Neural cell (in vitro differentiated cells): Measurements from ENCODE around the gene TAS2R50. TPM values are rescaled to one million over a fixed set of nuclear protein-coding genes. Genes with fewer than 3 reads are reported as not detected.
"Not testable (repeated sequence)": the region's sequence is repeated elsewhere in the genome, so short reads cannot be mapped to it uniquely, and the experiment has no call there.

Source experiments
- H2AFZ ChIP-seq: fragments of 200-600, 300-800 bp; sonication (generic), shearing (Covaris generic); 2 replicates; pipeline ENCODE4 v1.6.0; 2014; ENCODE audit warnings: low read depth, mild to moderate bottlenecking, antibody characterized with exemption, low read length, moderate library complexity
- H3F3A ChIP-seq: fragments of 200-600 bp; shearing (Covaris generic); 2 replicates; pipeline ENCODE4 v1.6.1; 2016; ENCODE audit warnings: mild to moderate bottlenecking, moderate library complexity, mixed read lengths, antibody characterized with exemption, low read length; ENCODE audit not compliant: insufficient read depth, poor library complexity, severe bottlenecking
- H3K27ac ChIP-seq: fragments of 200-600, 300-800 bp; sonication (generic), shearing (Covaris generic); 2 replicates; pipeline ENCODE4 v1.5.1; 2014; ENCODE audit warnings: mild to moderate bottlenecking, low read length, moderate library complexity
- H3K27me3 ChIP-seq: fragments of 300-800, 200-600 bp; sonication (generic), shearing (Covaris generic); 2 replicates; pipeline ENCODE4 v1.6.0; 2014; ENCODE audit warnings: mild to moderate bottlenecking, low read depth, low read length, moderate library complexity; ENCODE audit not compliant: insufficient read depth
- H3K36me3 ChIP-seq: fragments of 300-800, 200-600 bp; sonication (generic), shearing (Covaris generic); 2 replicates; pipeline ENCODE4 v1.5.1; 2014; ENCODE audit warnings: mild to moderate bottlenecking, antibody characterized with exemption, low read length, moderate library complexity; ENCODE audit not compliant: insufficient read depth
- H3K4me2 ChIP-seq: fragments of 300-800, 200-600 bp; sonication (generic), shearing (Covaris generic); 2 replicates; pipeline ENCODE4 v1.6.0; 2014; ENCODE audit warnings: mild to moderate bottlenecking, low read length
- H3K4me3 ChIP-seq: fragments of 300-800, 200-600 bp; sonication (generic), shearing (Covaris generic); 2 replicates; pipeline ENCODE4 v1.5.1; 2014; ENCODE audit warnings: mild to moderate bottlenecking, low read length, moderate library complexity
- H3K79me2 ChIP-seq: fragments of 200-600 bp; shearing (Covaris generic); replicated peaks from 2 replicates; pipeline ENCODE4 v1.6.0; 2014; ENCODE audit warnings: mild to moderate bottlenecking, low read length, moderate library complexity; ENCODE audit not compliant: insufficient read depth
- H3K9ac ChIP-seq: fragments of 300-800, 200-600 bp; sonication (generic), shearing (Covaris generic); 2 replicates; pipeline ENCODE4 v1.6.1; 2016; ENCODE audit warnings: mild to moderate bottlenecking, low read length, mixed read lengths
- H3K9me2 ChIP-seq: fragments of 200-600 bp; shearing (Covaris generic); 2 replicates; pipeline ENCODE4 v1.6.1; 2016; ENCODE audit warnings: mild to moderate bottlenecking, low read length, mixed read lengths; ENCODE audit not compliant: insufficient read depth
- H3K9me3 ChIP-seq: fragments of 200-600, 300-800 bp; sonication (generic), shearing (Covaris generic); 2 replicates; pipeline ENCODE4 v1.6.1; 2016; ENCODE audit warnings: mild to moderate bottlenecking, mixed run types, low read length, moderate library complexity, mixed read lengths
- H4K20me1 ChIP-seq: fragments of 200-600 bp; shearing (Covaris generic); 2 replicates; pipeline ENCODE4 v1.6.1; 2016; ENCODE audit warnings: mild to moderate bottlenecking, mixed run types; ENCODE audit not compliant: insufficient read depth
- CTCF ChIP-seq: fragments of 450-650 bp; IDR thresholded peaks from 2 replicates; pipeline ENCODE4 v1.5.1; 2014; ENCODE audit warnings: antibody characterized with exemption, mild to moderate bottlenecking, moderate library complexity; ENCODE audit not compliant: poor library complexity, severe bottlenecking
- EP300 ChIP-seq: fragments of 450-650 bp; conservative IDR thresholded peaks from 2 replicates; pipeline ENCODE4 v1.6.1; 2014; ENCODE audit warnings: antibody characterized with exemption, mild to moderate bottlenecking, moderate library complexity; ENCODE audit not compliant: poor library complexity, severe bottlenecking
- EZH2 ChIP-seq: fragments of 200-600, 300-800 bp; shearing (Covaris generic), sonication (generic); IDR thresholded peaks from 2 replicates; pipeline ENCODE4 v1.6.1; 2014; ENCODE audit warnings: antibody characterized with exemption, low read length, borderline replicate concordance, mild to moderate bottlenecking; ENCODE audit not compliant: insufficient read depth, poor library complexity, severe bottlenecking
- MXI1 ChIP-seq: fragments of 450-650 bp; conservative IDR thresholded peaks from 2 replicates; pipeline ENCODE4 v1.6.1; 2014; ENCODE audit warnings: antibody characterized with exemption, mild to moderate bottlenecking; ENCODE audit not compliant: poor library complexity, severe bottlenecking
- POLR2AphosphoS5 ChIP-seq: IDR thresholded peaks from 2 replicates; pipeline ENCODE4 v1.6.1; 2012
- RAD21 ChIP-seq: fragments of 450-650 bp; conservative IDR thresholded peaks from 2 replicates; pipeline ENCODE4 v1.6.1; 2014; ENCODE audit warnings: antibody characterized with exemption, mild to moderate bottlenecking, moderate library complexity
- REST ChIP-seq: IDR thresholded peaks from 2 replicates; pipeline ENCODE4 v1.6.1; 2012; ENCODE audit warnings: borderline replicate concordance
- SMC3 ChIP-seq: fragments of 450-650 bp; conservative IDR thresholded peaks from 2 replicates; pipeline ENCODE4 v1.6.1; 2014; ENCODE audit warnings: antibody characterized with exemption, mild to moderate bottlenecking, moderate library complexity; ENCODE audit not compliant: poor library complexity
- TAF1 ChIP-seq: IDR thresholded peaks from 2 replicates; pipeline ENCODE4 v1.6.1; 2012; ENCODE audit warnings: low read depth
- polyA minus RNA-seq: library from RNA; depleted of rRNA, polyadenylated mRNA; stranded (reverse); fragments of >200 nt; gene quantifications from 2 replicates; pipeline ENCODE4 v1.2.3, GENCODE V29; 2014
- polyA plus RNA-seq: library from polyadenylated mRNA; depleted of rRNA; stranded (reverse); fragments of >200 nt; gene quantifications from 2 replicates; pipeline ENCODE4 v1.2.3, GENCODE V29; 2014

Gene TAS2R50
- 2.4 TPM in 1 of 2 replicates, not detected in the other for polyA plus RNA-seq
- polyA minus RNA-seq, result 24.1 and 24.9 TPM in 2 replicates

- Histone ChIP-seq H2AFZ (no peak within 1 kb of the TSS), H3K27ac (no peak within 1 kb of the TSS), H3K79me2 (no peaks in the 10 kb centered on the region), H3K9me3 (no peaks in the 10 kb centered on the region), H3F3A (no peaks in the 10 kb centered on the region), H3K36me3 (no peaks in the 10 kb centered on the region), H4K20me1 (no peaks in the 10 kb centered on the region), H3K27me3 (no peaks in the 10 kb centered on the region), H3K9ac (no peak within 1 kb of the TSS), H3K9me2 (no peaks in the 10 kb centered on the region), H3K4me3 (no peak within 1 kb of the TSS), H3K4me2 (no peak within 1 kb of the TSS)
- TF ChIP-seq REST (no peak), EZH2 (no peak), CTCF (no peak), SMC3 (no peak), EP300 (no peak), TAF1 (no peak), RAD21 (no peak), POLR2AphosphoS5 (no peak), MXI1 (no peak)
Measured at GRCh38 chr12:10986812-10987211, at the start of gene TAS2R50. TAS2R50 (minus strand) TSS chr12:10986912; CDS start chr12:10986860, 52 bp downstream.

GRCh38 chr12:11033959-11034358, 47.2 kb upstream of the TAS2R50 start:
- H3K4me2 ChIP-seq, H3K27ac ChIP-seq, H3F3A ChIP-seq, H3K4me3 ChIP-seq, H3K79me2 ChIP-seq, H3K9me3 ChIP-seq, H2AFZ ChIP-seq, H3K9me2 ChIP-seq, H3K9ac ChIP-seq, H4K20me1 ChIP-seq, H3K36me3 ChIP-seq, H3K27me3 ChIP-seq: not testable (repeated sequence)

- H3K4me3 ChIP-seq, result no peak within 1 kb of the TSS
- H3K27ac ChIP-seq, result no peak within 1 kb of the TSS
- H3K9ac ChIP-seq, result no peak within 1 kb of the TSS
- H4K20me1 ChIP-seq, result no peaks in the 10 kb centered on the region
- no peaks in the 10 kb centered on the region for H3K36me3 ChIP-seq
- TF ChIP-seq RAD21, result no peak
- H3K9me2 ChIP-seq, result no peaks in the 10 kb centered on the region
- H3F3A ChIP-seq, result no peaks in the 10 kb centered on the region
- no peaks in the 10 kb centered on the region for H3K27me3 ChIP-seq
- H3K79me2 ChIP-seq, result no peaks in the 10 kb centered on the region
- no peaks in the 10 kb centered on the region for H3K9me3 ChIP-seq
- no peak within 1 kb of the TSS for H2AFZ ChIP-seq
- H3K4me2 ChIP-seq, result no peak within 1 kb of the TSS
Measured at GRCh38 chr12:11031307-11031706, 44.6 kb upstream of the TAS2R50 start, which contains the start of gene TAS2R31. TAS2R31 (minus strand) TSS chr12:11031407; CDS start chr12:11031335, 72 bp downstream.
